RWPE1 (cell line): Measurements from ENCODE around the gene SEC31B.
A peak's percentile ranks its signal among the peaks of the same experiment; 100 is the strongest.

Experiments
- CTCF ChIA-PET: fragments of 350-600 bp; sonication (Branson Sonifier 250); formaldehyde crosslinking; extraction: SDS; loops from one replicate; lab custom pipeline; 2021; lab: Yijun Ruan, JAX
- POLR2A ChIA-PET: fragments of 400-600 bp; formaldehyde crosslinking; extraction: SDS; loops from one replicate; lab custom pipeline; 2020; ENCODE audit warnings: antibody characterized with exemption; ENCODE audit not compliant: low non-redundant PET; lab: Yijun Ruan, JAX
- DNase-seq: peaks from one replicate; pipeline ENCODE4 v3.0.0; 2012; ENCODE audit warnings: low spot score
- H3K27ac ChIP-seq: fragments of 450-650 bp; 2 replicates; pipeline ENCODE4 v1.5.1; 2017
- TF ChIP-seq, protein P1 (sequence below): fragments of 450-650 bp; conservative IDR thresholded peaks from 2 replicates; pipeline ENCODE4 v1.5.1; 2017; ENCODE audit warnings: low read depth, mild to moderate bottlenecking

SEC31B gene

DNA sequence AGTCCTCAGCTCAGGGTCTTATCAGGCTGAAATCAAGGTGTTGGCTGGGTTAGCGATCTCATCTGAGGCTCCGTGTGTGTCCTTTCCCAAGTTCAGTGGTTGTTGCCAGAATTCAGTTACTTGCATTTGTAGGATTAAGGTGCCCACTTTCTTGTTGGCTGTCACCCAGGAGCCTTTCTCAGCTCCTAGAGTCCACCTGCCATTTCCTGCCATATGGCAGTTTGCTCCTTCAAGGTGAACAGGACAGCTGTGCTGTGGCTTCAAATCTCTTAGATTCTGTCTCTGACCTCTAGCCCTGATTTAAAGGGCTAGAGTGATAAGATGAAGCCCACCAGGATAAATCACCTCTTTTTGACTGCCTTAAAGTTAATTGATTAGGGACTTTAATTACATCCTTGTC, 15.1 kb upstream of the SEC31B start:
- H3K27ac ChIP-seq: no peak overlapping the region
- ChIA-PET CTCF (interaction anchor here (0.6 to 0.7 kb wide), 3 partner anchors 139 to 761 kb away, joined by 3 read pairs; no protein-coding TSS in a partner anchor), POLR2A (no interaction called here)
- no peak for DNase-seq
- TF ChIP-seq, protein P1, sequence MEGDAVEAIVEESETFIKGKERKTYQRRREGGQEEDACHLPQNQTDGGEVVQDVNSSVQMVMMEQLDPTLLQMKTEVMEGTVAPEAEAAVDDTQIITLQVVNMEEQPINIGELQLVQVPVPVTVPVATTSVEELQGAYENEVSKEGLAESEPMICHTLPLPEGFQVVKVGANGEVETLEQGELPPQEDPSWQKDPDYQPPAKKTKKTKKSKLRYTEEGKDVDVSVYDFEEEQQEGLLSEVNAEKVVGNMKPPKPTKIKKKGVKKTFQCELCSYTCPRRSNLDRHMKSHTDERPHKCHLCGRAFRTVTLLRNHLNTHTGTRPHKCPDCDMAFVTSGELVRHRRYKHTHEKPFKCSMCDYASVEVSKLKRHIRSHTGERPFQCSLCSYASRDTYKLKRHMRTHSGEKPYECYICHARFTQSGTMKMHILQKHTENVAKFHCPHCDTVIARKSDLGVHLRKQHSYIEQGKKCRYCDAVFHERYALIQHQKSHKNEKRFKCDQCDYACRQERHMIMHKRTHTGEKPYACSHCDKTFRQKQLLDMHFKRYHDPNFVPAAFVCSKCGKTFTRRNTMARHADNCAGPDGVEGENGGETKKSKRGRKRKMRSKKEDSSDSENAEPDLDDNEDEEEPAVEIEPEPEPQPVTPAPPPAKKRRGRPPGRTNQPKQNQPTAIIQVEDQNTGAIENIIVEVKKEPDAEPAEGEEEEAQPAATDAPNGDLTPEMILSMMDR: no peak

GRCh38 chr10:100531761-100532160, 12.1 kb upstream of the SEC31B start:
- CTCF ChIA-PET: no interaction called here
- POLR2A ChIA-PET: no interaction called here
- no peak overlapping the region for H3K27ac ChIP-seq
- DNase-seq: no peak
- TF ChIP-seq, protein P1: no peak

- peak within 1 kb of the TSS; percentile 76 for H3K27ac ChIP-seq
- ChIA-PET CTCF (interaction anchor here (0.6 to 1.4 kb wide), 2 partner anchors 11 to 840 kb away, joined by 3 to 5 read pairs; no protein-coding TSS in a partner anchor), POLR2A (no interaction called here)
- peak; percentile 83 for DNase-seq
- TF ChIP-seq, protein P1: no peak
These were observed 10.0 kb upstream of the SEC31B start, which contains the start of gene NDUFB8 for GRCh38 chr10:100529475-100530298. TSS of gene NDUFB8 (minus strand) at chr10:100529871. CDS start at chr10:100529851, 20 bp downstream.

- TF ChIP-seq, protein P1: no peak
- POLR2A ChIA-PET: no interaction called here
- CTCF ChIA-PET: interaction anchor here (0.6 to 1.4 kb wide), 2 partner anchors 10 to 38 kb away, joined by 3 to 5 read pairs; no protein-coding TSS in a partner anchor
- DNase-seq: no peak
- H3K27ac ChIP-seq: peak overlapping the region; percentile 76
These were observed 9.3 kb upstream of the SEC31B start for GRCh38 chr10:100528921-100529474.

DNA sequence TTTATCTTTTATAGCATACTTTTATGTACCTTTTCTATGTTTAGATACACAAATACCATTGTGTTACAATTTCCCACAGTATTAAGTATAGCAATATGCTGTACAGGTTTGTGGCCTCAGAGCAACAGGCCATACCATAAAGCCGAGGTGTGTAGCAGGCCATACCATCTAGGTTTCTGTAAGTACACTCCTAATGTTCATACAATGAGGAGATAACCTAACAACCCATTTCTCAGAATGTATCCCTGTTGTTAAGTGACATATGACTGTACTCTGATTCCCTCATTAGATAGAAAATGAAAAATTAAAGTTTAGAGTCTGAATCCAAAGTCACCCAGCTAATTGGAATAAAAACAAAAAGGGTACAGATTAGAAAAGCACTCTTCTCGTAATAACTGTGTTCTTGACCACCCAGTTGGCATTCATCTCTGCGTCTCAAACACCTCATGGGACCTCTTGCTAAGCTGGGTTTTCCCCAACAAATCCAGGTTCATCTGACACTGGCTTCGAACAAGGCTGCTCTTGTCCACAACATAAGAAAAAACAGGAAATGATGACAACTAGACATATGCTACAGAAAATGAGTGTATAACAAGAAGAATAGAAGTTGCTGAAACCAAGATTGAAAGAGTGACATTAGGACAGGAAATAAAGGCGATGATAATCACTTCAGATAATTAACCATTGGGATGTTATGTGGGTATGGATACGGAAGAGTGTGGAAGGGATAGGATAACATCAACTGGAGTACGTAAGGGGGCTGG, 8.6 kb upstream of the SEC31B start:
- CTCF ChIA-PET: interaction anchor here (0.6 to 3.6 kb wide), 3 partner anchors 7 to 39 kb away, joined by 3 to 19 read pairs (median 12); partner anchors contain the start of gene HIF1AN
- no peak for DNase-seq
- POLR2A ChIA-PET: no interaction called here
- H3K27ac ChIP-seq: no peak overlapping the region
- TF ChIP-seq, protein P1: no peak

DNA sequence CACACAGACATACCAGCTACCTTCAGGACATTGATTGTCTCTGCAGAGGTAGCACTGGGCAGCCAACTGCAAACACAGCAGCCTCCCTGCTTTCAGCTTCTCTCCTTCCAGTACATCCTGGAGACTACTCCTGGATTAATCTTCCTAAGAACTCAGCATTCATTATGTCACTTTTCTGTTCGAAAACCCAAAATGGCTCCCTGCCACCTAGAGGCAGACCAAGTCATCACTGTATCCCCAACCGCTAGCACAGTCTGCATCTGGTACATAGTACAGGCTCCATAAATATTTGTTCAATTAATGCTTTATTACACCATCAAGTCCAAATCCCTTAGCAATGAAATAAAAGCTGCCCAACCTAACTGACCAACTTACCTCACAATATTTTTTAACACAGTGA, 5.0 kb upstream of the SEC31B start:
- H3K27ac ChIP-seq: no peak overlapping the region
- CTCF ChIA-PET: interaction anchor here (0.6 to 3.6 kb wide), 6 partner anchors 8 to 347 kb away, joined by 3 to 19 read pairs (median 6); partner anchors contain the start of gene HIF1AN

More for the DNA sequence above, 5.0 kb upstream of the SEC31B start:
- POLR2A ChIA-PET: interaction anchor here (0.5 to 1.1 kb wide), 2 partner anchors 11 to 149 kb away, joined by 4 to 5 read pairs; partner anchors contain the start of gene HIF1AN
- TF ChIP-seq, protein P1: no peak
- no peak for DNase-seq
